Muscle layer of colon (tissue), 2 donors: ENCODE results near the gene TSACC.
"Not testable (repeated sequence)": the region's sequence is repeated elsewhere in the genome, so short reads cannot be mapped to it uniquely, and the experiment has no call there.

Experiments used
- H3K27ac ChIP-seq: one replicate; pipeline ENCODE4 v1.7.0; 2013; ENCODE audit warnings: low read depth, mild to moderate bottlenecking, low read length, moderate library complexity
- H3K27me3 ChIP-seq, 2 donors: one replicate each; pipeline ENCODE4 v1.7.0; 2013; ENCODE audit warnings: low read length in 2 of 2, mild to moderate bottlenecking in 2 of 2; ENCODE audit not compliant: insufficient read depth in 2 of 2, control insufficient read depth in 1 of 2
- H3K36me3 ChIP-seq: one replicate; pipeline ENCODE4 v1.7.0; 2013; ENCODE audit warnings: mild to moderate bottlenecking, low read length; ENCODE audit not compliant: insufficient read depth
- H3K4me1 ChIP-seq: one replicate; pipeline ENCODE4 v1.7.0; 2013; ENCODE audit warnings: mild to moderate bottlenecking, low read length; ENCODE audit not compliant: insufficient read depth
- H3K4me3 ChIP-seq, 2 donors: one replicate each; pipeline ENCODE4 v1.7.0; 2013; ENCODE audit warnings: low read length in 2 of 2, low read depth in 1 of 2, mild to moderate bottlenecking in 1 of 2, moderate library complexity in 1 of 2
- H3K9ac ChIP-seq: one replicate; pipeline ENCODE4 v1.7.0; 2013; ENCODE audit warnings: low read length
- H3K9me3 ChIP-seq: one replicate; pipeline ENCODE4 v1.7.0; 2013; ENCODE audit warnings: mild to moderate bottlenecking, low read length
- donor health status: abdominal sarcoma.
- donor health status: Adenocarcinoma of cecum.

The TSACC gene

GRCh38 chr1:156316909-156317308 is 21.4 kb upstream of the TSACC start:
- Histone ChIP-seq H3K27ac (no peak overlapping the region), H3K4me1 (no peaks in the 10 kb centered on the region), H3K9me3 (no peaks in the 10 kb centered on the region), H3K36me3 (peaks cover 87% of the 10 kb centered on the region), H3K9ac (no peak overlapping the region), H3K27me3 (no peaks in the 10 kb centered on the region), H3K4me3 (no peak overlapping the region)

- Histone ChIP-seq H3K9ac (no peak overlapping the region), H3K9me3 (no peaks in the 10 kb centered on the region), H3K4me3 (no peak overlapping the region), H3K27me3 (no peaks in the 10 kb centered on the region), H3K36me3 (peaks cover 85% of the 10 kb centered on the region), H3K4me1 (no peaks in the 10 kb centered on the region), H3K27ac (no peak overlapping the region)
These were observed 18.7 kb upstream of the TSACC start for GRCh38 chr1:156319664-156320063.

DNA sequence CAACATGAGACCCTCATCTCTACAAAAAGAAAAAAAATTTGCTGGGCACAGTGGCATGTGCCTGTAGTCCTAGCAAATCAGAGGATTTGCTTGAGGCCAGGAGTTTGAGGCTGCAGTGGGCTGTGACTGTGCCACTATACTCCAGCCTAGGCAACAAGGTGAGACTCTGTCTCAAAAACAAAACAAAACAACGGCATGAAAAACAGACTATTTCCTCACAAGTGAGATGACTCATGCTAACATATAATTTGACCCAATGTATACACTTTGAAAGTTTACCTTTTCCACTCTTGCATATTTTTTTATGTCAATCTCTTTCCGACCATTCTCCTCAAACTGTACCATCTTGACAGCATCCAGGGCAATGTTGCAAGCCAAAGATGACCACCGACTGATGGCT is 17.8 kb upstream of the TSACC start:
- H3K9ac ChIP-seq = no peak overlapping the region
- no peak overlapping the region for H3K27ac ChIP-seq
- H3K4me3 ChIP-seq = no peak overlapping the region
- peaks cover 82% of the 10 kb centered on the region for H3K36me3 ChIP-seq
- no peaks in the 10 kb centered on the region for H3K27me3 ChIP-seq
- no peaks in the 10 kb centered on the region for H3K4me1 ChIP-seq
- H3K9me3 ChIP-seq = no peaks in the 10 kb centered on the region

GRCh38 chr1:156323179-156323578 is 15.1 kb upstream of the TSACC start:
- H3K4me3 ChIP-seq, H3K27me3 ChIP-seq, H3K9me3 ChIP-seq, H3K27ac ChIP-seq, H3K9ac ChIP-seq, H3K4me1 ChIP-seq: not testable (repeated sequence)
- H3K36me3 ChIP-seq = peaks cover 59% of the 10 kb centered on the region

- H3K4me1 ChIP-seq = peaks cover 7% of the 10 kb centered on the region
- no peaks in the 10 kb centered on the region for H3K9me3 ChIP-seq
- H3K27ac ChIP-seq = no peak overlapping the region
- no peaks in the 10 kb centered on the region for H3K27me3 ChIP-seq
- H3K9ac ChIP-seq = no peak overlapping the region
- peaks cover 29% of the 10 kb centered on the region for H3K36me3 ChIP-seq
- H3K4me3 ChIP-seq = no peak overlapping the region
These were observed 2.1 kb upstream of the TSACC start for GRCh38 chr1:156336242-156336641.

GRCh38 chr1:156337052-156337887 is 1.1 kb upstream of the TSACC start:
- peak overlapping the region; percentile 92 for H3K27ac ChIP-seq

GRCh38 chr1:156337888-156338179 is 492 bp upstream of the TSACC start:
- peaks cover 20% of the 10 kb centered on the region for H3K36me3 ChIP-seq
- H3K9me3 ChIP-seq = no peaks in the 10 kb centered on the region
- H3K9ac ChIP-seq = peak overlapping the region; percentile 80
- H3K4me3 ChIP-seq = peak overlapping the region; percentile 81 to 98
- peaks cover 7% of the 10 kb centered on the region for H3K4me1 ChIP-seq
- H3K27ac ChIP-seq = peak overlapping the region; percentile 92
- H3K27me3 ChIP-seq = no peaks in the 10 kb centered on the region

More at GRCh38 chr1:156337052-156337887, 1.1 kb upstream of the TSACC start:
- peak overlapping the region; percentile 80 for H3K9ac ChIP-seq
- H3K36me3 ChIP-seq = peaks cover 26% of the 10 kb centered on the region
- peaks cover 7% of the 10 kb centered on the region for H3K4me1 ChIP-seq
- H3K9me3 ChIP-seq = no peaks in the 10 kb centered on the region
- H3K4me3 ChIP-seq = peak overlapping the region; percentile 81 to 98
- no peaks in the 10 kb centered on the region for H3K27me3 ChIP-seq

- Histone ChIP-seq H3K36me3 (no peaks in the 10 kb centered on the region), H3K4me1 (no peaks in the 10 kb centered on the region), H3K27me3 (no peaks in the 10 kb centered on the region), H3K27ac (no peak overlapping the region), H3K9me3 (no peaks in the 10 kb centered on the region), H3K9ac (no peak overlapping the region), H3K4me3 (no peak overlapping the region)
These were observed 4.0 kb downstream of the TSACC start for GRCh38 chr1:156342166-156342955.

DNA sequence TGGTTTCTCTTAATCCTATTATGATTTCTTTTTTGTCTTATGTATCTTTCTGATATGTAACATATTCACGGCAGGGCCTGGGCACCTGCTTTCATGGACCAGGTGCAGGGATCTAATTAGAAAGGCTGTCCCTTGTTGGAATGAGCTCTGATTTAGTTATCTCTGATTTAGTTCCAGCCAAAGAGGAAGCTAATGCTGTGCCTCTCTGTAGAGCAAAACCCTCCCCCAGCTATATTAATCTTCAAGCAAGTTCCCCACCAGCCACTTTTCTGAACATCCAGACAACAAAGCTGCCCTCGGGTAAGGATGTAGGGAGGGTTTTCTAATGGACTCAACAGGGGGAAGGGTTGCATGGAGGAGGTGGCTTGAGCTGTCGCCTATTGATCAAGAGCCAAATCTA is 6.1 kb downstream of the TSACC start:
- no peak overlapping the region for H3K27ac ChIP-seq
- no peaks in the 10 kb centered on the region for H3K4me1 ChIP-seq
- no peak overlapping the region for H3K4me3 ChIP-seq
- H3K27me3 ChIP-seq = no peaks in the 10 kb centered on the region
- H3K9ac ChIP-seq = no peak overlapping the region
- H3K9me3 ChIP-seq = no peaks in the 10 kb centered on the region
- H3K36me3 ChIP-seq = no peaks in the 10 kb centered on the region

DNA sequence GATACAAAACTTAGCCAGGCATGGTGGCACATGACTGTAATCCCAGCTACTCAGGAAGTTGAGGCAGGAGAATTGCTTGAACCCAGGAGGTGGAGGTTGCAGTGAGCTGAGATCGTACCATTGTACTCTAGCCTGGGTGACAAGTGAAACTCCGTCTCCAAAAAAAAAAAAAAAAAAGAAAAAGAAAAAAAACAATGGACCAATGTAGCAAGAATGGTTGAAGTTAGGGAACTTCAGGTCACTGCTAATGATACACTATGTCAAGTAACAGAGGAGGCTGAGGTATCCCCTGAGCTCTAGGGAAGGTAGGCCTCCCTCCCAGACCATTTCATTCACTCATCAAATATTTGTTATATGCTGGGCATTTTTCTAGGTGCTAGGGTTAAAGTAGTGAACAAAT is 7.7 kb downstream of the TSACC start:
- not testable (repeated sequence) for H3K4me3 ChIP-seq, H3K27me3 ChIP-seq, H3K4me1 ChIP-seq, H3K36me3 ChIP-seq, H3K9ac ChIP-seq, H3K27ac ChIP-seq, H3K9me3 ChIP-seq

GRCh38 chr1:156346636-156347035 is 8.3 kb downstream of the TSACC start:
- Histone ChIP-seq H3K27me3 (no peaks in the 10 kb centered on the region), H3K4me3 (no peak overlapping the region), H3K9ac (no peak overlapping the region), H3K27ac (no peak overlapping the region), H3K36me3 (no peaks in the 10 kb centered on the region), H3K4me1 (no peaks in the 10 kb centered on the region), H3K9me3 (no peaks in the 10 kb centered on the region)
